Stimulated activated CD4-positive, alpha-beta T cell treated with anti-CD3 and anti-CD28 coated beads, Interleukin-4, amount 100 ng/mL, for 4 hours (primary cell): ENCODE measurements around the gene ZNF292.
"Not testable (repeated sequence)": the region's sequence is repeated elsewhere in the genome, so short reads cannot be mapped to it uniquely, and the experiment has no call there.

Source experiments
- DNase-seq, 2 experiments: peaks; one replicate each; pipeline ENCODE4 v3.0.0-alpha.2; 2020

The ZNF292 gene

GRCh38 chr6:87164506-87164905 is 9.1 kb downstream of the ZNF292 start:
- no peak for DNase-seq

DNA sequence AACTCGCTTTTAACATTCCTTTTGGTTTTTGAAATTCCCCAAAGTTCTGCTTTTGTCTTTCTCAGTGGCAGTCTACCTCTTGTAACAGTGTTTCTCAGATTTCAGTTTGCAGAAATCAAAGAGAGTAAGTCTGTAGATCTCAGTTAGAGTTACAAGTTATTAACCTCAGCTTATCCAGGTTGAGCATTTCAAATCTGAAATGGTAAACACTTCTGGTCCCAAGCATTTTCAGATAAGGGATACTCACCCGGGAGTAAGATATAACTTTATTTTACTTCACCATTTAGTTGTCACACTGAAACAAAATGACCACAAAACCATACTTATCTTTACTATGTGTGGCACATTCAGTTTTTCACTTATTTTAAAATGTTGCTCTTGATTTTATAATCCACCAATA is 9.8 kb downstream of the ZNF292 start:
- DNase-seq: no peak

- no peak for DNase-seq
Measured at GRCh38 chr6:87171938-87172633, 16.7 kb downstream of the ZNF292 start.

- DNase-seq: no peak
Measured at GRCh38 chr6:87174078-87174579, 18.8 kb downstream of the ZNF292 start.

- DNase-seq: no peak
Measured at GRCh38 chr6:87176493-87176892, 21.1 kb downstream of the ZNF292 start.

DNA sequence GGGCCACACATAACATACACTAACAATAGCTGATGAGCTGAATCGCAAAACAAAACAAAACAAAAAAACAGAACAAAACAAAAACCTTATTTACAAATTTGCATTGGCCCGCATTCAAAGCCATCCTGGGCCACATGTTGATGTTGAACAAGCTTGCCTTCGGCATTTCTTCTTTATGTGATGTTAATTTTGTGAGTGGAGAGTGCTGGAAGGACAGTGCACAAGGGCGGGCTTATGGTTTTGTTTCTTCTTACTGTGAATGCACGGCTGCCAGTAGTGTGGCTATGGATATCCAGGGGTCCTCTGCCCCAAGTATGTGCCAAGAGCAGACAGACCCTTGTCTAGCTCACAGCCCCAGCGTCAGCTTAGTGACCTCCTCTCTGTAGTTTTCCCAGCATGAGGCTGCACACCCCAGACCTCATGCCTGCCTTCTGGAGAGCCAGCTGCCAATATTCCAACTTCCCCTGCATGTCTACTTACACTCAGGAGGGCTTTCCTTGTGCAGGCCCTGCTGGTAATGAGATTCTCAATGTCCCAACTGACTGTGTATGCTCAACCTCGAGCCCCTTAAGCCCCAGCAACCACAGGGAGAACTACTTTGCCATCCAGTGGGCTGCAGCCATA is 24.9 kb downstream of the ZNF292 start:
- no peak for DNase-seq

- no peak for DNase-seq
Measured at GRCh38 chr6:87181903-87182302, 26.5 kb downstream of the ZNF292 start.

DNA sequence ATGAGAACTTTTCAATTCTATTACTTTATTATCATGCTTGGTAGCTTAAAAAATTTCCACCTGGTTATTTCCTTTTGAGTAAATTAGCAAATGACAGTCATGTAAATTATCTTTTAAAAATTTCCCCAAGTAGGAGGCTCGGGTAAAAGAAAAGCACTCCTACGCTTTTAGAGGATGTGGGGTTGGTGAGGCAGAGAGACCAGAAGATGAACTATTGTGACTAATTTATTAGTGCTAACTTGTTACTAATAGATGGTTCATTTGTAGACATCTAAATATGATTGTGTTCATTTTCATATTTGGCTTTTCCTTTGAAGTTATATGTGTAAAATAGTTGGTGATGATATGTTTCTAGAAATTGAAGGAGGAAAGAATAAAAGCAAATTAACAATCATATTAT is 27.0 kb downstream of the ZNF292 start:
- DNase-seq: peak in 1 of 2 experiments; percentile 46

DNA sequence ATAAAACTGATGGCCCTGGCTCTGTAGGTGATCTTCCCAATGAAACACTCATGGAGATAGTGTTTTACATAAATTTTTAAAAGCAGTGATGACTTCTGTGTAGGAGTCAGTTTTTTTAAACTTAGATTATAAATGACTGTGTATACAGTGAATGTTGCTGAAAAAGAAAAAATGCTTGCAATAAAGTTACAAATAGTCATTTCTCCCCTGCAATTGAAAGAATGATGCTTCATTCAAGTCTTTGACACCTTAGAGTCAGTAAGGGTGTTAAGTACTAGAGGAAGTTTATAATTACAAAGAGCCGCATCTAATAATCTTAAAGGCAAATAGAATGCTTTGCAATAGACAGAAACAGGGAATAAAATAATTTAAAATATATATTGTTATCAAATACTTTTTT is 27.6 kb downstream of the ZNF292 start:
- no peak for DNase-seq

GRCh38 chr6:87183687-87184086 is 28.3 kb downstream of the ZNF292 start:
- DNase-seq: no peak

- DNase-seq: no peak
Measured at GRCh38 chr6:87184762-87185250, 29.4 kb downstream of the ZNF292 start.

DNA sequence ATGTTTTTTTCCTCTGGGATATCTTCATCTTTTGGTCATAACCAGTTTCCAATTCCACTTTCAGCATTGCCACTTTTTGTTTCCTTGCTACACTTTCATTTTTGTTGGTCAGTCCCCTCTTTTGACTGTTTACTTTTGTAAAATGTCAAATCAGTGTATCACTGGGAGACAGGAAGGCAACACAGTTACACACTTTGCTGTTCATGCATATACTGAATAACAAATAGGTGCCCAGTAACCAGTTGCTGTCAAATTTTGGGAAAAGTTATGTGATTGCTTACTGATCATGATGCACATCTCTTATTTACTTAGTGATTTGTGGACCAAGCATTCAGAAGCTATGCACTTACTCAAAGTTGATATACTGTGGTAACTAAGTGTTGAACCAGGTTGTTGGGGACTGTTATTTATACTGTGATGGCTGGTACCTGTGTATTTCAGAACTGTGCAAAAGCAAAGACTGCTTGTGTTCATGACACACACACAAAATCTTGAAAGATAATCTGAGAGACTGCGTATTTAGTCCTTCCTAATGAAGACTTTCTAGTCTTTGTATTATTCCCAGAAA is 41.0 kb downstream of the ZNF292 start:
- no peak for DNase-seq

DNA sequence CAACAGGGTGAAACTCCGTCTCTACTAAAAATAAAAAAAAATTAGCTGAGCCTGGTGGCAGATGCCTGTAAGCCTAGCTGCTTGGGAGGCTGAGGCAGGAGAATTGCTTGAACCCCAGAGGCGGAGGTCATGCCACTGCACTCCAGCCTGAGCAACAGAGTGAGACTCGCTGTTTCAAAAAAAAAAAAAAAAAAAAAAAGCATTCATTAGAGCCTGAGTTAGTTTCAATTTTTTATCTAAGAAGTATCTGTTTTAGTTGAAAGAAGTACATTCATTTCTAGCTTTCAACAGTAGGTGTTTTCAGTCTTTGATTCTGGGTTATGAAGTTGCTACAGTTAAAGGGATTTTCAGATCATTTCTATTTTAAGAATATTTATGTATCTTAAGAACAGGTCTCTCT is 42.2 kb downstream of the ZNF292 start:
- DNase-seq: no peak

GRCh38 chr6:87198022-87198810 is 42.9 kb downstream of the ZNF292 start:
- not testable (repeated sequence) for DNase-seq

GRCh38 chr6:87199787-87200186 is 44.4 kb downstream of the ZNF292 start:
- no peak for DNase-seq

GRCh38 chr6:87200469-87201175 is 45.3 kb downstream of the ZNF292 start:
- DNase-seq: no peak

DNA sequence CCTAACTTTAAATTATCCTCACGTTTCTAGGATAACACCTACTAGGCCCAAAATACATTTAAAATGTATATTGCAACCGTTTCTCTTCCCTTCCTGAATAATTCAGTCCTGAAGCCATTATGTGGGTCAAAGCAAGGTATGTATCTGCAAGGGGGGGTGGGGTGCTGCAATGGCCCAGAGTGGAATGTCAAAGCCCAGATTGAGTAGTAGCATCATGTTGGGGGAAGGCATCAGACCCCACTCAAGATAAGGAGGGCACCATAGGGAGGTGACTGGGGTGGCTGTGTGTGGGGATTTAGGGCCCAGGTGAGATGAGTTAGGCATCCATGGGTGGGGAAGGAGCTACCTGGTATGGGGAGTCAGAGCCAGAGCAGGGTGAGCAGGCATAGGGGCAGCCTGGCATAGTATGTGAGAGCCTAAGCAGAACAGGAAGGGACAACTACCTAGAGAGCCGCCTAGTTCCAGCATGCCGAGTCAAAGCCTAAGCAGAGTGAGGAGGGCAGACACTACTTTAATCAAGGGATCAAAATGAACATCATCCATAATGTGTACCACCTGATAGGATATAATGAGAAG is 48.2 kb downstream of the ZNF292 start:
- DNase-seq: no peak

DNA sequence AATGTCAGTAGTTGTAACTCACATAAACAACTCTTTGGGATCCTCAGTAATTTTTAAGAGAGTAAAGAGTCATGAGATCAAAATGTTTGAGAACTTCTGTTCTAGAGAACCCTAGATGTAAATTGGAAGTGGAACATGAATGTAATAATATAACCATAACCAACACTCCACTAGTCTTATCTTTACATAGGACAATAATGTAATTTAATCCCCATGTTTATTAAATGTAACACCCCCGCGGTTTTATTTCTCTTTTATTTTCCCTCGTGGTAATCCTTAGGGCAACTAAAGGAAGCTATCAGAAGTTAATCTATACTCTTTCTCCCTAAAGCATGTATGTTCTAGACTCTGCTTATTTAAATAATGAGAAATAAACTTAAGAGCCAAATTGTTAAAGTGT is 54.4 kb downstream of the ZNF292 start:
- no peak for DNase-seq

DNA sequence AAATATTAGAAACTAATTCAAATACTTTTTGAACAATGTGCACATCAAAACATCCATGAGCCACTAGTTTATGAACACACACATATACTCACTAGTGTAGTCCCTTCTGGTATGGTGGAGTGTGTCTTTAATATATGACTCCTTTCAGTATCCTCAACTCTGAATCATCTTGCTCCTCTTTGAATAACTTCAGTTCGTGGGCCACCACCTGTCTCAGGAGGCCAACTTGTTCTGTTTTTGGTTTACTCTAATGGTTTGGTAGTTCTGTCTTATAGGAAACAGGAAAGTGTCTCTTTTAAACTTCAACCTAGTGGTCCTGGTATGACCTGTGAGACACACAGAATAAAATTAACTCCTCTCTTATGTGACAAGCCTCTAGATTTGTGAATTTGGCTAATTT is 55.6 kb downstream of the ZNF292 start:
- peak in 1 of 2 experiments; percentile 8 for DNase-seq

DNA sequence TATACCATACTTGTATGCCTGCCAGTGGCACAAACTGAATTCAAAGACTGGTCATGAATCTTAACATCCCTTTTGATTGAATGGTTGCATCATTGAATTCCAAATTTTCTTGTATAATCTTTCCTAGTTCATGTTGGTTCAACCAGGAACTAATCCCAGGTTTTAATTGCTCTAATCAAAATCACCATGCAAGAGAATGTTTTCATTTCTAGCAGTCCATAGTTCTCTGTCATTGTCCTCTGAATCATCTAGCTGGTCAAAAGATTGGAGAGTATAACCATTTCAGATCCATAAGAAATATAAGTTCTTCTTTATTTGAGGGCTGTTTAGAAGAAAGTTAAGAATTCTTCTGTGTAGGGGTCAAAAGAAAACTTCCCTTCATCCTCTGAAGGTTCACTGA is 57.2 kb downstream of the ZNF292 start:
- DNase-seq: no peak

GRCh38 chr6:87213364-87213763 is 58.0 kb downstream of the ZNF292 start:
- no peak for DNase-seq

DNA sequence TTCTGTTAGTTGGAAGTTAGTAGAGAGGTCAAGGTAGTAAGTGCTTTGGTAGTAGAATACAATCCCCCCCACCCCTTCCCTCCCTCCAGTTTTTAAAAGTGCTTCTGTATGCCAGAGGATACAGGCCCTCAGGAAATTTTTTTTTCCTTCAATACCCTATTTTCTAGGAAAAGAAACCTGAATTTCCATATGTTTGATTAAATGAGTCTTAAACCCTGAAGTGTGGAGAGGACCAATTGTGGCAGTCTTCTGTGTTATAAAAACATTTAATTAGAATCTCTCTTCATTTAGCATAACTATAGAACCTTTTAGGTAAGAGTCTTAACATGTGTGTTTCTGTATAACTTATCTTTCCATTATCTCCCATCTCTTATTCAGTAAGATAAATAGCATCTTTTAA is 59.5 kb downstream of the ZNF292 start:
- DNase-seq: no peak
